ENCODE data around the gene PDZD2. TPM values are rescaled to one million over a fixed set of nuclear protein-coding genes. Genes with fewer than 3 reads are reported as not detected.
A peak's percentile ranks its signal among the peaks of the same experiment; 100 is the strongest.

PDZD2 gene
- total RNA-seq, 2 donors from 2014 or later: 4.5 to 15.7 TPM

GRCh38 chr5:32043105-32043504 lies 404.2 kb downstream of the PDZD2 start:
- Histone ChIP-seq H3K36me3 (no peaks in the 10 kb centered on the region), H3K4me3 (no peak overlapping the region), H3K27me3 (replicated peaks; ENCODE audit: insufficient read depth) (no peaks in the 10 kb centered on the region), H3K27ac (no peak overlapping the region), H3K9me3 (no peaks in the 10 kb centered on the region), H3K4me1 (ENCODE audit: control insufficient read depth in 1 of 2, low read depth in 2 of 2) (no peaks in the 10 kb centered on the region)
- ATAC-seq (ENCODE audit: insufficient number of reproducible peaks, low FRiP score, low read depth): no peak
- DNase-seq (ENCODE audit: low spot score): no peak
- TF ChIP-seq CTCF (IDR thresholded peaks at IDR 0.05): no peak

GRCh38 chr5:32044434-32044833 lies 405.5 kb downstream of the PDZD2 start:
- ATAC-seq (ENCODE audit: insufficient number of reproducible peaks, low FRiP score, low read depth) (no peak), DNase-seq (ENCODE audit: low spot score) (no peak)
- TF ChIP-seq CTCF (IDR thresholded peaks at IDR 0.05): no peak
- no peak overlapping the region for H3K4me3 ChIP-seq
- H3K27ac ChIP-seq: no peak overlapping the region
- no peaks in the 10 kb centered on the region for H3K9me3 ChIP-seq
- no peaks in the 10 kb centered on the region for H3K27me3 ChIP-seq (replicated peaks; ENCODE audit: insufficient read depth)
- H3K4me1 ChIP-seq (ENCODE audit: control insufficient read depth in 1 of 2, low read depth in 2 of 2): no peaks in the 10 kb centered on the region
- H3K36me3 ChIP-seq: no peaks in the 10 kb centered on the region

GRCh38 chr5:32044939-32045338 lies 406.0 kb downstream of the PDZD2 start:
- Histone ChIP-seq H3K27me3 (replicated peaks; ENCODE audit: insufficient read depth) (no peaks in the 10 kb centered on the region), H3K9me3 (no peaks in the 10 kb centered on the region), H3K4me3 (no peak overlapping the region), H3K27ac (no peak overlapping the region), H3K4me1 (ENCODE audit: control insufficient read depth in 1 of 2, low read depth in 2 of 2) (no peaks in the 10 kb centered on the region), H3K36me3 (no peaks in the 10 kb centered on the region)
- ATAC-seq (ENCODE audit: insufficient number of reproducible peaks, low FRiP score, low read depth) (no peak), DNase-seq (ENCODE audit: low spot score) (no peak)
- TF ChIP-seq CTCF (IDR thresholded peaks at IDR 0.05): no peak

- no peak for TF ChIP-seq CTCF (IDR thresholded peaks at IDR 0.05)
- Histone ChIP-seq H3K9me3 (no peaks in the 10 kb centered on the region), H3K4me1 (ENCODE audit: control insufficient read depth in 1 of 2, low read depth in 2 of 2) (no peaks in the 10 kb centered on the region), H3K27me3 (replicated peaks; ENCODE audit: insufficient read depth) (no peaks in the 10 kb centered on the region), H3K27ac (peak overlapping the region in 1 of 2 donors; percentile 19), H3K4me3 (no peak overlapping the region), H3K36me3 (no peaks in the 10 kb centered on the region)
- DNase-seq (ENCODE audit: low spot score): no peak
- no peak for ATAC-seq (ENCODE audit: insufficient number of reproducible peaks, low FRiP score, low read depth)
Measured at GRCh38 chr5:32047056-32047455, 408.1 kb downstream of the PDZD2 start.

- H3K36me3 ChIP-seq: no peaks in the 10 kb centered on the region
- H3K27me3 ChIP-seq (replicated peaks; ENCODE audit: insufficient read depth): no peaks in the 10 kb centered on the region
- TF ChIP-seq CTCF (IDR thresholded peaks at IDR 0.05): no peak
- DNase-seq (ENCODE audit: low spot score): no peak
- H3K4me1 ChIP-seq (ENCODE audit: control insufficient read depth in 1 of 2, low read depth in 2 of 2): no peaks in the 10 kb centered on the region
- H3K9me3 ChIP-seq: no peaks in the 10 kb centered on the region
- no peak for ATAC-seq (ENCODE audit: insufficient number of reproducible peaks, low FRiP score, low read depth)
- no peak overlapping the region for H3K27ac ChIP-seq
- H3K4me3 ChIP-seq: no peak overlapping the region
Measured at GRCh38 chr5:32051796-32052195, 412.9 kb downstream of the PDZD2 start.
